ENCODE results near the gene FSCN2. TPM values are rescaled to one million over a fixed set of nuclear protein-coding genes. Genes with fewer than 3 reads are reported as not detected.

The FSCN2 gene
- total RNA-seq, 1 donor from 2014 or later: 3.6 TPM

GRCh38 chr17:81575836-81576235 lies 47.7 kb downstream of the FSCN2 start:
- no peak overlapping the region for H3K4me3 ChIP-seq
- intact Hi-C loops (cut with DNase I): no loop called here
- no peak for ATAC-seq
- no peaks in the 10 kb centered on the region for H3K27me3 ChIP-seq
- DNase-seq: no peak
- no peak overlapping the region for H3K27ac ChIP-seq
- peaks cover 69% of the 10 kb centered on the region for H3K36me3 ChIP-seq
- TF ChIP-seq, protein P1, sequence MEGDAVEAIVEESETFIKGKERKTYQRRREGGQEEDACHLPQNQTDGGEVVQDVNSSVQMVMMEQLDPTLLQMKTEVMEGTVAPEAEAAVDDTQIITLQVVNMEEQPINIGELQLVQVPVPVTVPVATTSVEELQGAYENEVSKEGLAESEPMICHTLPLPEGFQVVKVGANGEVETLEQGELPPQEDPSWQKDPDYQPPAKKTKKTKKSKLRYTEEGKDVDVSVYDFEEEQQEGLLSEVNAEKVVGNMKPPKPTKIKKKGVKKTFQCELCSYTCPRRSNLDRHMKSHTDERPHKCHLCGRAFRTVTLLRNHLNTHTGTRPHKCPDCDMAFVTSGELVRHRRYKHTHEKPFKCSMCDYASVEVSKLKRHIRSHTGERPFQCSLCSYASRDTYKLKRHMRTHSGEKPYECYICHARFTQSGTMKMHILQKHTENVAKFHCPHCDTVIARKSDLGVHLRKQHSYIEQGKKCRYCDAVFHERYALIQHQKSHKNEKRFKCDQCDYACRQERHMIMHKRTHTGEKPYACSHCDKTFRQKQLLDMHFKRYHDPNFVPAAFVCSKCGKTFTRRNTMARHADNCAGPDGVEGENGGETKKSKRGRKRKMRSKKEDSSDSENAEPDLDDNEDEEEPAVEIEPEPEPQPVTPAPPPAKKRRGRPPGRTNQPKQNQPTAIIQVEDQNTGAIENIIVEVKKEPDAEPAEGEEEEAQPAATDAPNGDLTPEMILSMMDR (IDR thresholded peaks at IDR 0.05): no peak
- H3K4me1 ChIP-seq: no peaks in the 10 kb centered on the region
- H3K9me3 ChIP-seq: no peaks in the 10 kb centered on the region

- intact Hi-C loops (cut with DNase I): no loop called here
- TF ChIP-seq, protein P1 (IDR thresholded peaks at IDR 0.05): no peak
- no peak overlapping the region for H3K4me3 ChIP-seq
- H3K4me1 ChIP-seq: no peaks in the 10 kb centered on the region
- no peak overlapping the region for H3K27ac ChIP-seq
- peaks cover 68% of the 10 kb centered on the region for H3K36me3 ChIP-seq
- no peaks in the 10 kb centered on the region for H3K9me3 ChIP-seq
- DNase-seq: no peak
- H3K27me3 ChIP-seq: no peaks in the 10 kb centered on the region
- ATAC-seq: peak; percentile 57
These were observed 48.6 kb downstream of the FSCN2 start for GRCh38 chr17:81576621-81577277.

GRCh38 chr17:81577278-81578000 lies 49.3 kb downstream of the FSCN2 start:
- ATAC-seq (peak; percentile 74), DNase-seq (no peak)
- intact Hi-C loops (cut with DNase I): no loop called here
- peaks cover 68% of the 10 kb centered on the region for H3K36me3 ChIP-seq
- no peaks in the 10 kb centered on the region for H3K4me1 ChIP-seq
- TF ChIP-seq, protein P1 (IDR thresholded peaks at IDR 0.05): no peak
- no peak overlapping the region for H3K4me3 ChIP-seq
- H3K27me3 ChIP-seq: no peaks in the 10 kb centered on the region
- no peaks in the 10 kb centered on the region for H3K9me3 ChIP-seq
- H3K27ac ChIP-seq: no peak overlapping the region

DNA sequence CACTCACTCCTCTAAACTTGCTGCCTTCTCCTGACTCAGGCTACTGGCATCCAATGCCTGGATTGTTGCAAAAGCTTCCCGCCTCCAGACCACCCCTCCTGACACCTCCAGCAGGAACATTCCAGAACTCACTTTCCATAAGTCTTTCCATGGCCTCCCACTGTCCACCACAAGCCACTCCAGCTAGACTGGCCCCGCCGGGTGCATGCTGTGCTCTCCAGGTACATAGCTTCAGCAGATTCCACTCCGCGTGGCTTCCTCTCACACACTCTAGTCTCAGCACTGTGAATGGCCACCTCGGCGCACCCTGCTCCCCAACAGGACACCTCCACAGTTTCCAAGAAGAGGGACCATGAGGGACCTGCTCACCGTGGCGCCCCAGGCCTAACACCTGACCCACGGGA lies 49.9 kb downstream of the FSCN2 start:
- peaks cover 68% of the 10 kb centered on the region for H3K36me3 ChIP-seq
- no peak overlapping the region for H3K4me3 ChIP-seq
- H3K4me1 ChIP-seq: no peaks in the 10 kb centered on the region
- no peaks in the 10 kb centered on the region for H3K27me3 ChIP-seq
- DNase-seq: no peak
- no peak overlapping the region for H3K27ac ChIP-seq
- peak; percentile 3 for ATAC-seq
- TF ChIP-seq, protein P1 (IDR thresholded peaks at IDR 0.05): no peak
- intact Hi-C loops (cut with DNase I): no loop called here
- no peaks in the 10 kb centered on the region for H3K9me3 ChIP-seq

- no peak for DNase-seq
- Histone ChIP-seq H3K9me3 (no peaks in the 10 kb centered on the region), H3K36me3 (peaks cover 68% of the 10 kb centered on the region), H3K4me3 (no peak overlapping the region), H3K27ac (no peak overlapping the region), H3K27me3 (no peaks in the 10 kb centered on the region), H3K4me1 (no peaks in the 10 kb centered on the region)
- ATAC-seq: no peak
- TF ChIP-seq, protein P1 (IDR thresholded peaks at IDR 0.05): no peak
- intact Hi-C loops (cut with DNase I): no loop called here
These were observed 50.5 kb downstream of the FSCN2 start for GRCh38 chr17:81578561-81579225.
